Stimulated activated CD4-positive, alpha-beta T cell treated with anti-CD3 and anti-CD28 coated beads, TNF-alpha, amount 100 ng/mL, for 48 hours (primary cell): ENCODE measurements around the gene ELAVL1.

Experiments used
- DNase-seq, 3 donors: peaks; one replicate each; pipeline ENCODE4 v3.0.0-alpha.2; 2020; ENCODE audit warnings: low read depth in 3 of 3

Gene ELAVL1

GRCh38 chr19:8021374-8021773 is 15.9 kb upstream of the ELAVL1 start:
- DNase-seq = no peak

DNA sequence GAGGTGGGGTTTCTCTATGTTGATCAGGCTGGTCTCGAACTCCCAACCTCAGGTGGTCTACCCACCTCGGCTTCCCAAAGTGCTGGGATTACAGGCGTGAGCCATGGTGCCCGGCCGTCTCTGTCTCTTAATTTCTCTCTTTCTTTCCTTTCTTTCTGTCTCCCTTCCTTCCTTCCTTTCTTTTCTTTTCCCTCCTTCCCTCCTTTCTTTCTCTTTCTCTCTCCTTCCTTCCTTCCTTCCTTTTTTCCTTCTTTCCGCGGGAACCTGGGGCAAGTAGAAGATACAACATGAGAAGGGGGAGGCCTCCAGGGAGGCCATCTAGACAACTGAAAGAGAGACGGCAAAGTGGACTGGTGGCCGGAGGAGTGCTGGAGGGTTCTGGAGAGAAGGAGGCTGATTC is 15.2 kb upstream of the ELAVL1 start:
- no peak for DNase-seq

DNA sequence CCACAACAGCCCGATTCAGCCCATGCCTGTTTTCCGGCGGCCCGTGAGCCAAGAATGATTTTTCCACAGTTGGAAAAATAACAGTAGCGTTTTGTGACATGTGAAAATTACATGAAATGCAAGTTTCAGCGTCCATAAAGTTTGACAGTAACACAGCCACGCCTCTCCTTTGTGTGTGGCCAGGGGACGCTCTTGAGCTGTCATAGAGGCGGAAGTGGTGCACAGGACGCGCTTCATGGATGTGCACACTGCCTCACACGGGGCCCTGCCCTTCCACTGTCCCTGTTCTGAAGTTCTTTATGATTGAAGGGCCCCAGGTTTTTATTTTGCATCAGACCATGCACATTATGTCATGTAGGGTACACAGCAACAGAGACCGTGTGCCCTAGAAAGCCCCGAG is 12.4 kb upstream of the ELAVL1 start:
- DNase-seq = no peak

- no peak for DNase-seq
Observed at GRCh38 chr19:8004723-8005513, 523 bp downstream of the ELAVL1 start.

DNA sequence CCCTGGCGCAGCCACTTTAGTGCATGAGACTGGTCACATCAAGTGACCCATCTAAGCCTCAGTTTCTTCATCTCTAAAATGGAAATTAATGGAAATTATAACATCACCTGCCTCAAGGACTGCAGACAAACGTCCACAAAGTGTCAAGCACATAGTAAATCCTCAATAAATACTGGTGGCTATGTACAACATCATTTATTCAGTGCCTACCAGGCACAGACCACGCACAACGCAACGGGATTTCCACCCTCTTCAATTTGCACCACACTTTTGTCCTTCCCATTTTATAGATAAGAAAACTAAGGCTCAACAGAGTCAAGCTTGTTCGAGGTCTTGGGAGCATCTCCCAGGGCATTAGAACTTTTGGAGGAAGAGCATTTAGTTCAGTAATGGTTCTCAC is 1.4 kb downstream of the ELAVL1 start:
- DNase-seq = no peak

DNA sequence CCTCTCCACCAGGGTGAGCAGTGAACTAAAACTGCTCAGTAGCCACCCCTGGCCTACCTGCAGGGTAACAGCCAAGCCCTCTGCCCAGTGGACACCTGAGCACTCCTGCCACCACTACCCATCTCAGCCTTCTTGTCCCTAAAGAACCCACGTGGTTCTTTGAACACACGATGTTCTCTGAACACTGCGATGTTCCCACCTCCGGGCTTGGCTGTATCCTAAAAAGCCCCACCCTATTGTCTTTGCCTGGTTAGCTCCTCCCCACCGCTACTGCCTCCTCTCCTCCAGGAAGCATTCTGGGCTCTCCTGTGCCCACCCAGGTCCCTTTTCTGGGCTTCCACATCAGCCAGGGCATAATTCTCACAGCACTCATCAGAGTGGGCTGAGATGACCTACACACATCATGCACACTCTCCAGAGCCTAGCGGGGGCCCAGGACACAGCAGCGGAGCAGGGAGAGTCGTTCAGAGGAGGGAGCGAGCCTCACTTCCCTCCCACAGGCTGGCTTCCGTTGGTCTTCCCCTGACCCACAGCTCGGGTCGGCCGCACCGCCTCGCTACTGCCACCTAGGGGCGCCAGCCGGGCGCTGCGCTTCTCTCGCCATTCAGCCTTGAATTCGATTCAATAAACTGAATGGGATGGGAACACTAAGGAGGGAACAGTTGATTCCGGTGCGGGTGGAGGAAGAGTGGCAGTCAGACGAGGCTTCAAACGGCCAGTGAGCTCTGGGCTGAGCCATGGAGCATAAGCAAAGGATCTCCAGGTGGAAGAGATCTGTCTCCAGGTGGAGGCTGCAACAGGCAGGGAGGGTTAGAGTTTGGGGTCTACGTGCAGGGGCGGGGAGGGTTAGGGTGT is 3.2 kb downstream of the ELAVL1 start:
- peak; percentile 61 to 73 (median 62) for DNase-seq

GRCh38 chr19:8001651-8001994 is 3.8 kb downstream of the ELAVL1 start:
- no peak for DNase-seq

DNA sequence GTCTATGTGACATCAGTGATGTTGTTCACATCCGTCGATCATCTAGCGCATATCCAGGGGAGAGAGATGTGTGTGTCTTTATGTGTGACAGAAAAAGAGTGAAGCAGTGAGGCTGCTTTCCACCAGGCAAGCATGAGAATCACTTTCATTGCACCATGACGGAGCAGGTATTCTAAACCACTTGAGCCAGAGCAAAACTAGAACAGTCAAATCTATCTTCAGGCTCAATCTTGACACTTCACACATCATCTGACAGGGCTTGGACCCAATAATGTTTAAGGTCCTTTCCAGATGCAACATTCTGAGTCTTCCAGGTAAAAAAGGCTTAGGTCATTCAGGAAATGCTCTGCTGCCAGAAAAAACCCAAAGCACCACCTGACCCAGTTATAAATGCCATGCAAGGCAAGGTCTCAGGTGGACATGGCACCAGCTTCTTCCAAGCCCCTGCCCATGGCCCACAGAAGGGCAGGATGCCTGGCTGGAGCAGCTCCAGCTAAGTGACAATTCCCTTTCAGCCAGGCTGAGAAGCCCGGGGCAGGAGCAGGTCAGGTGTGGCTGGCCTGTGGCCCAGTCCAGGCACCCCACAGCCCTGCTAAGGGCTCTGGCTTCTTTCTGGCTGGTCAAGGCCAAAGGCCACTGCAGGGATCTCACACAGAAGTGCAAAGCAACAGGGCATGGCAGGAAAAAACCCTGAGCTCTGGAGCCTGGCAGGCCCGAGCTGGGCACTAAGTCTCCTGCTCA is 5.0 kb downstream of the ELAVL1 start:
- DNase-seq = no peak

DNA sequence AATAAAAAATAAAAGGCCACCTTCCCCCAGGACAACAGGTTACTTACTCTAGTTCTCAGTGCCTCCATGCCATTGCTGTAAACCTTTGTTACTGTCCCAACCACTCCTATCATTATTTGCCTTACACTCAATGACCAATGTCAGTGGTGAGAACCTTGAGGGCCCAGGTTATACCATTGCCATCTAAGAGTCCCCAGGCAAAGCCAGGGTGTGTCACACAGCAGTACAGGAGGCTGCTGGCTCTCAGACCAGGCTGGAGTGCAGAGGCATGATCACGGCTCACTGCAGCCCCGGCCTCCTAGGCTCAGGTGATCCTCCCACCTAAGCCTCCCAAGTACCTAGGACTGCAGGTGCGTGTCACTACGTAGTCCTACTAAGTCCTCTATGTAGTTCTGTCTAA is 6.1 kb downstream of the ELAVL1 start:
- no peak for DNase-seq

DNA sequence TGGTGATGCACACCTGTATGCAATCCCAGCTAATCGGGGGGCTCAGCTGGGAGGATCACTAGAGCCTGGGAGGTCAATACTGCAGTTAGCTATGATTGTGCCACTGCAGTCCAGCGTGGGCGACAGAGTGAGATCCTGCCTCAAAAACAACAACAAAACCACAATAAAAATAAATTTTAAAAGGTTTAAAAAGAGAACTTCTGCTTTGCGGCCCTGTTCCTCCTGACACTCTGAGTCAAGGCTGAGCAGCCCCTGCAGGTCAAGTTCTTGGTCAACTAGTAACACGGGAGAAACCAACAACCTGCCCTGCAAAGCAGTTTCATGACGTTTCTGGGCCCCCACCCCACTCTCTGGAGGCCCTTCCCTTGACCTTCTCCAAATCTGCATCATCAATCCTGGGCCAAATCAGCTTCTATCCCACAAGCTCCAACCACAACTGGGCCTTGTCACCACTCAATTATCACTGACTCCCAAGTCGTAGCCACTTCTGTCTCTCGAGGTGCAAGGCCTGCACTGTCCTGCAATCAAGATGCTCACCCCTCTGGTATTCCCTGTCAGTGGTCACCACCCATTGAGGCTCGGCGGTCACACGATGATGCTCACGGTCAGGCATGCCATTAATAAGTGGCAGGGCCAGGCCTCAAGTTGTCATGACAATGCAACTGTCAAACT is 7.5 kb downstream of the ELAVL1 start:
- DNase-seq = no peak

DNA sequence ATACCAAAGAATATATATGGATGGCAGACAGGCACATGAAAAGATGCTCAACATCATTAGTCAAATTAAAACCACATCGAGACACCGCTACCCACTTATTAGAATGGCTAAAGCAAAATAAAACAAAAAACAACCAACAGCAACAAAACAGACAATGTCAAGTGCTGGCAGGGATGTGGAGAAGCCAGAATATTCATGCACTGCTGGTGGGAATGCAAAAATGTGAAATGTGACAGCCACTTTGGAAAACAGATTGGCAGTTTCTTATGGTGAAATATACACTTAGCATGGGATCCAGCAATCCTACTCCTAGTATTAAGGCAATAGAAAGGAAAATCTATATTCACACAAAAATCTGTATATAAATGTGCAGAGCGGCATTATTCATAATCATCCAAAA is 8.6 kb downstream of the ELAVL1 start:
- DNase-seq = no peak

DNA sequence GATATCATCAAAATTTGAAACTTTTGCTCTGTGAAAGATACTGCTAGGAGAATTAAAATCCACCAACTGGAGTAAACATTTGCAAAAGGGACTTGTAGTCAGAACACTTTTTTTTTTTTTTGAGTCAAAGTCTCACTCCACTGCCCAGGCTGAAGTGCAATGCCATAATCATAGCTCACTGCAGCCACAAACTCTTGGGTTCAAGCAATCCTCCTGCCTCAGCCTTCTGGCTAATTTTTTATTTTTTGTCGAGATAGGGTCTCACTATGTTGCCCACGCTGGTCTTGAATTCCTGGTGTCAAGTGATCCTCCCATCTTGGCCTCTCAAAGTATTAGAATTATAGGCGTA is 9.7 kb downstream of the ELAVL1 start:
- DNase-seq = no peak

DNA sequence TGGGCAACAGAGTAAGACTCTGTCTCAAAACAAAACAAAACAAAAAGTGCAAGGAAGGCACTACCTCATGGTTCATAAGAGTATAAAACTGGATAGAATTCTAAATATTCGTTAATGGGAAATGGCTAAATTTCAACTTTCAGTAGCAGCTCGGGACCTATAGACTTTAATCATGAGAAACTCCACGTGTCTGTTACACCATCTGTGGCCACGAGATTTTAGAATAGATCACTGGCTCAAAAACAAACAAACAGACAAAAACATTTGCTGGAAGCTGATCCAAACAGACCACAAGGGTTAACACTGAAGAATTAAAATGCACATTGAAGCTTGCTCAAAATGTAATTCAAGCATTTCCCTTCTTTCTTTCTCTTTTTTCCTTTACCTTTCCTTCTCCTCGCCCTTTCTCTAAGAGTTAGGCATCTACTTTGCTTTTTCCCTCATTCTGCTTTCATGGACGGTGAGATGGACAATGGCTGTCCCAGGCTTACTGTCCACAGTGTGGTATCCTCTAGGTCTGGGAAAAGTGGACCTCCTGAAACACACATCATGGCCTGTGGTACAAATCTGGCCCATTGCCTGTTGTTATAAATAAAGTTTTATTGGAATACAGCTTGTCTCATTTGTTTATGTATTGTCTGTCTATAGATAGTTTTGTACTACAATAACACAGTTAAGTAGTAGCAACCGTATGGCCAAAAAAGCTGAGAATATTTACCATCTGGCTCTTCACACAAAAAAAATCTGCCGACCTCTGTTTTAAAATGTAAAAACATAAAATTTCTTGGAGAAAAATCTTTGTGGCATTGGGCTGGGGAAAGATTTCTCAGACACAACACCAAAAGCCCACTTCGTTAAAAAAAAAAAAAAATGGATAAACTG is 10.3 kb downstream of the ELAVL1 start:
- DNase-seq = no peak

DNA sequence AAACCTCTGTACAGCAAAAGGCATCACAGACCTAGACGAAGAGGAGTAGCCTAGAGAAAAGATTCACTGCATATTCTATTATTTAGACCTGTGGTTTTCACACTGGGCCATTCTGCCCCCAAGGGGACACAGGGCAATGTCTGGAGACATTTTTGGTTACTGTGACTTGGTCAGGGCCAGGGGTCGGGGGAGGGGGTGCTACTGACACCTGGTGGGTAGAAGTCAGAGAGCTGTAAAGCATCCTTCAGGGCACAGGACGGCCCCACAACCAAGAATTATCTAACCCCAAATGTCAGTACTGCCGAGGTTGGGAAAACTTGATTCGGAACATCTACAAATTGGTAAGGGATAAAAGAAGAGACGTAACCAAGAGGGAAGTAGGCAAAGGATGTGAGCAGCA is 11.3 kb downstream of the ELAVL1 start:
- no peak for DNase-seq

DNA sequence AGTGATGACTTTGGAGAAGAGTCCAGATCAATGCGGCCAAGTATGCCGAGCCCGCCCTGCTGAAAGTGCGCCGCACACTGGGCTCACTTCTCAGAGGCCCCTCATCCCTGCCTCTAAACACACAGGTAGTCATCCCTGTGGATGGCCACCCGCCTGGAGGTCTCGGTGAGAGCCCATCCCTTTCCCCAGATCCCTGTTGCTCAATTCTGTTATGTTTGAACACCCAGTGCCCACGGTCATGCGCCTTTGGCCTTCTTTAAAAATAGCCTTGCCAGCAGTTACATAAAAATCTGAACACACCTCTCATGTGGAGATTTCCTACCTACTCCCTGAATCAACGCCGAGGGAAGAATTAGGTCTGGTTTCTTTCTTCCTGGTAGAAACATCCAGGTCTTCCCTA is 11.9 kb downstream of the ELAVL1 start:
- no peak for DNase-seq

DNA sequence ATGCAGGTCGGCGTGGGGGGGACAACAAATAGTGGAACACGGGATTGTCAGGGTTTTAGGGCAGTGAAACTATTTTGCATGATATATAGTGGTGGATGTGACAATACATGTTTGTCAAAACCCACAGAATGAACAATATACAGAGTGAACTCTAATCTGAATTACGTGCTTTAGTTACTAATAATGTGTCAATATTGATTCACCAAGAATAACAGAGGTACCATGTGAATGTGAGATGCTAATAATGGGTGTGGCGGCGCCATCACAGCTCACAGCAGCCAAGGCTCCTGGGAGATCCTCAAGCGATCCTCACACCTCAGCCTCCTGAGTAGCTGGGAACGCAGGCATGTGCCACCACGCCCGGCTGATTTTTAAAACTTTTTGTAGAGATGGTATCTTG is 12.9 kb downstream of the ELAVL1 start:
- no peak for DNase-seq

GRCh38 chr19:7989071-7989575 is 16.3 kb downstream of the ELAVL1 start:
- DNase-seq = no peak

GRCh38 chr19:7988307-7988706 is 17.1 kb downstream of the ELAVL1 start:
- no peak for DNase-seq

GRCh38 chr19:7987114-7987768 is 18.2 kb downstream of the ELAVL1 start:
- no peak for DNase-seq
